ELR (cell line): ENCODE results near the gene MMP23B.
"Not testable (repeated sequence)": the region's sequence is repeated elsewhere in the genome, so short reads cannot be mapped to it uniquely, and the experiment has no call there.

ENCODE experiments used
- DNase-seq: peaks from one replicate; pipeline ENCODE4 v3.0.0-alpha.2; 2015; ENCODE audit warnings: low read depth

The MMP23B gene

GRCh38 chr1:1666526-1666925 is 34.6 kb downstream of the MMP23B start:
- no peak for DNase-seq

- DNase-seq = no peak
Measured at GRCh38 chr1:1669468-1670440, 37.8 kb downstream of the MMP23B start.

DNA sequence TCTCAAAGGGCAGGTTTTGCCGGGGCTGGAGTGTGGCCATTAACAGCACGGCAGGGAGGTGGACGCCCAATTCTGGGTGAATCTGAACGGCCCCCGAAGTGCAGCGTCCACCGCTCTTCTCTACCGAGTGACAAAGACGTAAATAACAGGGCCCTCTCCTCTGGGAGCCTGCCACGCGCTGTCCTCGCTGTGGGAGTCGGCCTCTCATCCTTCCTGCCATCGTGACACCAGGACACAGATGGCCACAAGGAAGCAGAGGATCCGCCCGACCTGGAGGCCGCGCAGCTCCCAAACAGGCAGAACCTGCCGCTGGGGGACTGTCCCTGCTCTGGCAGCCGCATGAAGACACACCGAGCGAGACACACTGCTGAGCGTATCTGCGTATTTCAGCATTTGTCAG is 38.9 kb downstream of the MMP23B start:
- DNase-seq = no peak

DNA sequence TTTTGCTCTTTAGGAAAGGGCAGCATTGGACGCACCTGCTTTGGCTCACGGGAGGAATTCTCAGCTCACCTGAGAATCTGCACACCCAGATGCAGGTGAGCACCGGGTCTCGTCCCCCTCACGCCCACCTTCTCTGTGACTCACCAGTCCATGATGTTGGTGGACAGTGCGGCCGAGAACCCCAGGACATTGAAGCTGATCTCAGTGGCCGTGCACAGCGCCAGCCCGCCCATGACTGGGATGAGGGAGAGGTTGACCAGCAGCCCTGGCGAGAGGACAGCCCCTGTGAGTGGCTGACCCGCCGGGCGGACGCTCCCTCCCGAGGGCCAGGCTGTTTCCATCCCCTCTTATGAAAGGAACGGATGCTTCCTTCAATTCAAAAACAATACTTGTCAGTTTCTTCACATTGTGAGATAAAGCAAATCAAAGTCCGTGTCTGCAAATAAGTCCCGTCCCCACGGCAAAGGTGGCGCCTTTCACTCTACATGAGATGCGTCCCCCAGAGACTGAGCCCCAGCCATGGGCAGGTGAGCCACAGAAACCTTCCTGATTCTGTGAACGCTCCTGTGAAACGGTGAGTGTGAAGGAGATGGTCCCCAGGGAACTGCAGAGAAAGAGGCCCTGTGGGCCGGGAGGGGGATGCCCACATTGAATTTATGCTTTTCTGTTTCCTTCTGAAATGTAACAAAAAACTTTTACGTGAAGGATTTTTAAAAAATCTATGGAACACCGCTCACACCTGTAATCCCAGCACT is 39.6 kb downstream of the MMP23B start:
- DNase-seq = no peak

- DNase-seq = no peak
Measured at GRCh38 chr1:1672181-1672965, 40.4 kb downstream of the MMP23B start.

DNA sequence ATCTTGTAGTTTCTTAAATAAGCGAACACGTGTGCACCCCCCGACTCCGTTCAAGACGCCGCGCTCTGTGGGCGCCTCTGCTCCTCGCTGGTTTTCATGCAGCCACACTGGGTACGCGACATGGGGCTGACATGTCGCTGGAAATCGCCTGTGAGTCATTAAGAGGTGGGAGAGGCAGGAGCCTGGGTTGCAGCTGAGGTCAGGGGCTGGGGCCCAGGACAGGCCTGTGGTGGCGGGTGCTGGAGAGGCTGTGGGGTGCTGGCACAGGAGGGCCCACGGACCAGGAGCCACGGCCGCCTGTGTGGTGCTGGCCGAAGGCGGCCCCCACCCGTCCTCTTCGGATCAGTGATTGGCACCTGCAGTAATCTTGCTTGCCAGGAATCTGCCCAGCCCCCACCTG is 42.8 kb downstream of the MMP23B start:
- DNase-seq = not testable (repeated sequence)

- not testable (repeated sequence) for DNase-seq
Measured at GRCh38 chr1:1675218-1675617, 43.2 kb downstream of the MMP23B start.

DNA sequence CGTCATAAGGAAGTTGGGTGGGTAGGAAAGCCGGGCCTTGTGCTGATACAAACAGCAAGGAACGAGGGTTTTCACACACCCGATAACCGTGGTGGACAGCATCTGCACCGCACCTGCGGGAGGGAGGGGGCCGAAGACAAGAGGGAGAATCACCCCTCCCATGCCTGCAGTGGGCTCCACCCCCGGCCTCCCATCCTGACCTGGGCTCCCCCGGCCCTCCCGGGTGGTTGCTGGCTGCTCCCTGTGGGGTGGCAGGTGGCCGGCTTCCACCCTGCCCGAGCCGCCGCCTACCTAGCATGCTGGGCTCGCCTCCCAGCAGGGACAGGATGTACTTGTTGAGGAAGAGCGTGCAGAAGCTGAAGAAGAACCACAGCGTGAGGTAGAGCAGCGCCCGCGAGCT is 44.1 kb downstream of the MMP23B start:
- not testable (repeated sequence) for DNase-seq

DNA sequence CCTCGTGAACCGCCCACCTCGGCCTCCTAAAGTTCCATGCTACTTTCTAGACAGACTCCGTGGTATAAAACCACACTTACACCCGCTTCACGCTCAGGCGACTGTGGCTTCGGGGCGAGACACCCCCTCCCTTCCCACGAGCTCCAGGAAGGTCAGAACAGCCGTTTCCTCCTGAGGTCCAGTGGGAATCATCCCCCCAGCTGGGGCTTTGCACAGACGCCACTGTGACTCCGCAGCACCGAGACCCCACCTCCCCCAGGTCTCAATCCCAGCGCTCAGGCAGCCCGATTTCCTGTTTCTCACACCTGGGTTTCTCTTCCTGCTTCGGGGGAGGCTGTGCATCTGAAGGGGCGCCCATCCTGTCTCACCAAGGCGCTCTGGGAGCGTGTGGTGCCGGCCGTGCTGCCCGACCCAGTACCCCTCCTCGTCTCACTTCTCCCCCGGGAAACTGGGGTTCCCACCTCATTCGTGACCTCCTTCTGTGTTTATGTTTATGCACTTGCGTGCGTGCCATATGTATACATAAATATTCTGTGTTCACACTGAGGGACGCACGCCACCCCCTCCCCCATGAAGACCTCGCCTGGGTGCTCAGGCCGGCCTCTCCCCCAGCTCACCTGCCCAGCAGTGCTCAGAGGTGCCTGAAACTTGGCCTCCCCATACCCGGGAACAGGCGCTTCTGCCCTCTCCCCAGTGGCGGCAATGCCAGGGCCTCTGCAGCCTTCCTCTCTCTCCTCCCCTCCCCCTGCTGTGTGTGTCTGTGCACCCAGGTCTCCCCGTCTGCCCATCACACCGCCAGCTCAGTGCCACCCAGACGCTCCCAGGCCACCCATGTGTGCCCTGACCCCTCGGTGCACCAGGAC is 46.0 kb downstream of the MMP23B start:
- DNase-seq = no peak

GRCh38 chr1:1678581-1679380 is 46.8 kb downstream of the MMP23B start:
- peak; percentile 10 for DNase-seq

- no peak for DNase-seq
Measured at GRCh38 chr1:1680031-1680911, 48.3 kb downstream of the MMP23B start.

- DNase-seq = no peak
Measured at GRCh38 chr1:1680912-1681273, 48.9 kb downstream of the MMP23B start.

DNA sequence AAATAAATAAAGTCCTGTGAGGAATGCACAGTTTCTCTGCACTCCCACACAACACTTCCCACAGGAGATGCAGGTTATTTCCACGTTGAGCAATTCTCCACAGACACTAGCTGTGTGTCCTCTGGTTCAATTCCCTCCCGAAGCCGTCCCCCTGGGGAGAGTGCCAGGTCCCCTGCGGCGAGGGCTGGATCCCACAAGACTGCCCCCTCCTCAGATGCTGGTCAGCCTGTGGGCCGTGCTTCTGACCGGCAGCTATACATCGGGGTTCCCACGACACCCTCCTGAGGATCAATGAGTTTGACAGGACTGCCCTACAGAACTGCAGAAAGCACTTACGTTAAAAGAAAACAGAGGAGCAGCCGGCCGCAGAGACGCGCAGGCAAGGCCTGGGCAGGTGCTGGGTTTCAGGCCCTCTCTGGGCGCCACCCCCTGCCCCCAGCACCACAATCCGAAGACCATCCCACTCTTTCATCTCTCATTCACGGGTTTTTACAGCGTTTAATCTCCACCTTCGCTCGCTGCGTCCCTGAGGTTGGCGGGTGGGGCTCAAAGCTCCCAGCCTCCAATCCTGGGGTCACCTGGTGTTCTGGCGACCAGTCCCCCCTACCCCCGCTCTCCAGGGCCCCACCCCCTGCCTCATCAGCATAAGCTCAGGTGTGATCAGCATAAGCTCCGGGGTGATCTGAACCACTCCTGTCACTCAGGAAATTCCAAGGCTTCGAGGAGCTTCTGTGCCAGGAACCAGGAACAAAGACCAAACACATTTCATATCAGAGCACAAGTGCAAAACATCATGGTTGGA is 51.3 kb downstream of the MMP23B start:
- DNase-seq = no peak
